Measurements from ENCODE around the gene RB1. TPM values are rescaled to one million over a fixed set of nuclear protein-coding genes. Genes with fewer than 3 reads are reported as not detected.

RB1 gene
- total RNA-seq, 2 experiments from 2014 or later, result 33.5 to 84.4 TPM

DNA sequence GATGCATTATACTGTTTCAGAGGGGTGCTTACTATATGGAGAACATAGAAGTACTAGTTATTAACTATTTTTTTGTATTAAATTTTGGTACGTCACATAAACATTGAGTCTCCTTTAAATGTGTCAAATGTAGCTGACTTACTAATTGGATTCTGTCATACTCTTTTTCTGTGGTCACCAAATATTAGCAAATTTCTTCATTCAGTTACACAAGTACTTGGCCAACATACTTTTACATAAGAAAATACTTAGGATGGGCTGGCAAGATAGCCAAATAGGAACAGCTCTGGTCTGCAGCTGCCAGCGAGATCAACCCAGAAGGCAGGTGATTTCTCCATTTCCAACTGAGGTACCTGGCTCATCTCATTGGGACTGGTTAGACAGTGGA, 90.1 kb downstream of the RB1 start:
- DNase-seq (ENCODE audit: low spot score), result no peak
- H3K4me1 ChIP-seq (ENCODE audit: insufficient read depth, low read length, poor library complexity, severe bottlenecking), result no peaks in the 10 kb centered on the region
- no TSS peak for BruUV-seq (replicated peaks)
- intact Hi-C loops (cut with micrococcal nuclease; ENCODE audit: unreplicated experiment), result no loop called here
- H3K79me2 ChIP-seq (ENCODE audit: insufficient read depth, low read depth, low read length), result no peaks in the 10 kb centered on the region
- H3K27ac ChIP-seq (ENCODE audit: low read depth, low read length, poor library complexity, severe bottlenecking), result no peak overlapping the region
- H3K4me3 ChIP-seq (ENCODE audit: low read depth, low read length, poor library complexity, severe bottlenecking), result no peak overlapping the region
- H3K4me2 ChIP-seq (ENCODE audit: low read length), result no peak overlapping the region
- CTCF ChIA-PET (ENCODE audit: unreplicated experiment), result no interaction called here
- no peaks in the 10 kb centered on the region for H3K9me3 ChIP-seq (ENCODE audit: low read length)
- TF ChIP-seq EZH2phosphoT487 (IDR thresholded peaks at IDR 0.05; ENCODE audit: borderline replicate concordance, low read depth, low read length), result no peak
- peaks cover 55% of the 10 kb centered on the region for H3K36me3 ChIP-seq (ENCODE audit: insufficient read depth, low read length)
- no peaks in the 10 kb centered on the region for H4K20me1 ChIP-seq (ENCODE audit: insufficient read depth, low read length)
- POLR2A ChIA-PET, result interaction anchor here (0.9 to 1.0 kb wide), 2 partner anchors 50 to 294 kb away, joined by 3 read pairs; no protein-coding TSS in a partner anchor
- H2AFZ ChIP-seq (ENCODE audit: low read length), result no peak overlapping the region
- no peaks in the 10 kb centered on the region for H3K9me2 ChIP-seq (ENCODE audit: insufficient read depth, low read length)

DNA sequence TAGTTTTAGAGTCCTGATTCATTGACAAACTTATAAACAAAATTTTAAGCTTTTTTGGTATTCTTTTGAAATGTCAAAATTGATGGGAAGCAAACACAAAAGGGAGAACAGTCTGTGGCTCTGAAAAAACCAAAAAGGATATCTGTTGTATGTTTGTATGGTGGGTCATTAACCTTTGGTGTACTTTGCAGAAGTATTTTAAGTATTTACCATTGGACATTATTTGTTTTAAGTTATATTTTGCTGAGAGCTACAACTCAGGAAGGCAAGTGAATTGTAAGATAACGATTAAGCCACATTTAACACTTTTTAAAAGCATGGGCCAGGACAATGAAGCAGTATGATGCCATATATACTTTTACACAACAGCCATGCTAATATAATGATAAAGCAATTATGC, 94.2 kb downstream of the RB1 start:
- H3K4me1 ChIP-seq (ENCODE audit: insufficient read depth, low read length, poor library complexity, severe bottlenecking), result peaks cover 20% of the 10 kb centered on the region
- no peaks in the 10 kb centered on the region for H3K79me2 ChIP-seq (ENCODE audit: insufficient read depth, low read depth, low read length)
- peaks cover 48% of the 10 kb centered on the region for H3K36me3 ChIP-seq (ENCODE audit: insufficient read depth, low read length)
- CTCF ChIA-PET (ENCODE audit: unreplicated experiment), result no interaction called here
- no peak for TF ChIP-seq CTCF (conservative IDR thresholded peaks at IDR 0.05; ENCODE audit: low read length)
- no peak for TF ChIP-seq EZH2phosphoT487 (IDR thresholded peaks at IDR 0.05; ENCODE audit: borderline replicate concordance, low read depth, low read length)
- H3K27ac ChIP-seq (ENCODE audit: low read depth, low read length, poor library complexity, severe bottlenecking), result no peak overlapping the region
- H3K4me2 ChIP-seq (ENCODE audit: low read length), result no peak overlapping the region
- intact Hi-C loops (cut with micrococcal nuclease; ENCODE audit: unreplicated experiment), result no loop called here
- no peak overlapping the region for H3K4me3 ChIP-seq (ENCODE audit: low read depth, low read length, poor library complexity, severe bottlenecking)
- no peaks in the 10 kb centered on the region for H3K9me2 ChIP-seq (ENCODE audit: insufficient read depth, low read length)
- POLR2A ChIA-PET, result interaction anchor here (0.6 to 2.7 kb wide), 9 partner anchors 11 to 183 kb away, joined by 3 to 8 read pairs (median 4); partner anchors contain the start of gene LPAR6
- no peaks in the 10 kb centered on the region for H3K9me3 ChIP-seq (ENCODE audit: low read length)
- no peak overlapping the region for H2AFZ ChIP-seq (ENCODE audit: low read length)
- no TSS peak for BruUV-seq (replicated peaks)
- no peak for DNase-seq (ENCODE audit: low spot score)
- no peaks in the 10 kb centered on the region for H4K20me1 ChIP-seq (ENCODE audit: insufficient read depth, low read length)

GRCh38 chr13:48398450-48399095, 95.0 kb downstream of the RB1 start:
- ChIA-PET CTCF (ENCODE audit: unreplicated experiment) (no interaction called here), POLR2A (interaction anchor here (0.6 to 2.7 kb wide), 9 partner anchors 12 to 182 kb away, joined by 3 to 8 read pairs (median 4); partner anchors contain the start of gene LPAR6)
- H3K79me2 ChIP-seq (ENCODE audit: insufficient read depth, low read depth, low read length), result no peaks in the 10 kb centered on the region
- TF ChIP-seq CTCF (conservative IDR thresholded peaks at IDR 0.05; ENCODE audit: low read length), result no peak
- no peak for TF ChIP-seq EZH2phosphoT487 (IDR thresholded peaks at IDR 0.05; ENCODE audit: borderline replicate concordance, low read depth, low read length)
- no peaks in the 10 kb centered on the region for H3K9me2 ChIP-seq (ENCODE audit: insufficient read depth, low read length)
- no peak overlapping the region for H3K4me3 ChIP-seq (ENCODE audit: low read depth, low read length, poor library complexity, severe bottlenecking)
- no peak overlapping the region for H2AFZ ChIP-seq (ENCODE audit: low read length)
- DNase-seq (ENCODE audit: low spot score), result no peak
- H3K4me1 ChIP-seq (ENCODE audit: insufficient read depth, low read length, poor library complexity, severe bottlenecking), result peaks cover 20% of the 10 kb centered on the region
- no peak overlapping the region for H3K4me2 ChIP-seq (ENCODE audit: low read length)
- H3K9me3 ChIP-seq (ENCODE audit: low read length), result no peaks in the 10 kb centered on the region
- intact Hi-C loops (cut with micrococcal nuclease; ENCODE audit: unreplicated experiment), result no loop called here
- no peaks in the 10 kb centered on the region for H4K20me1 ChIP-seq (ENCODE audit: insufficient read depth, low read length)
- no TSS peak for BruUV-seq (replicated peaks)
- peaks cover 46% of the 10 kb centered on the region for H3K36me3 ChIP-seq (ENCODE audit: insufficient read depth, low read length)
- no peak overlapping the region for H3K27ac ChIP-seq (ENCODE audit: low read depth, low read length, poor library complexity, severe bottlenecking)

Data from OCI-LY7 (cell line).